GM18873 (cell line): ENCODE results near the gene CDKAL1.

Experiments
- ATAC-seq: cut with Tn5 transposase; IDR thresholded peaks from one replicate; pipeline ENCODE4 v1.9.1; 2021; ENCODE audit warnings: mild to moderate bottlenecking, moderate library complexity, moderate number of reproducible peaks; ENCODE audit not compliant: unreplicated experiment, low FRiP score

Gene CDKAL1

GRCh38 chr6:20983961-20984360 is 449.7 kb downstream of the CDKAL1 start:
- ATAC-seq = no peak

DNA sequence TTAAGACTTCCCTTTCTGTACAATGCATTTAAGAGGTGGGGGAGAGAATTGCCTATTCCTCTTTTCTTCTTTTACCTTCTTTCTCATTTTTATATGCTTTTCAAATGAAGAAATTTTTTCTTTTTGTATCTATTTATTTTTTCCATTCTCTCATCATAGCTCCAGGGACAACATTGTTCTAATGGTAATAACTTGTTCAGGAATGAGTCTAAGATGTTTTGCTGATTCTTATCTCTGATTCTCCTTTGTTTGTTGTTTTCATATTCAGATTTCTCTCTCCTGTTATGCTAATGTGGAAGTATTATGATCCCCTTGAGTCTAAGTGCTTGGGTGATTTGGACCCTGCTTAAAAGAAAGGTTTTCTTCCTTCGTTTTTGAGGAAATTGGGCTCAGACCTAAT is 451.6 kb downstream of the CDKAL1 start:
- ATAC-seq = no peak

DNA sequence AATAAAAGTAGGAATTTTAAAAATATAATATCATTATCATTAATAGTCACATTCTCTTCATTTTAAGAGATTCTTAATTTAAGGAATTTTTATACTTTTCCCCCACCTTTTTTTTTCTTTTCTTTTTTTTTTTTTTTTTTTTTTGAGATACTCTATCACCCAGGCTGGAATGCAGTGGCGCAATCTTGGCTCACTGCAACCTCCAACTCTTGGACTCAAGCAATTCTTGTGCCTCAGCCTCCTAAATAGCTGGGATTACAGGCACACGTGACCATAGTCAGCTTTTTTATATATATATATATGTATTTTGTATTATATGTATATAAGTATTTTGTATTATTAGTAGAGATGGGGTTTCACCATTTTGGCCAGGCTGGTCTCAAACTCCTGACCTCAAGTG is 457.7 kb downstream of the CDKAL1 start:
- ATAC-seq = no peak

GRCh38 chr6:20996099-20996498 is 461.8 kb downstream of the CDKAL1 start:
- ATAC-seq = no peak

GRCh38 chr6:20997143-20997769 is 463.0 kb downstream of the CDKAL1 start:
- ATAC-seq = no peak

- no peak for ATAC-seq
Observed at GRCh38 chr6:20997770-20998147, 463.5 kb downstream of the CDKAL1 start.

DNA sequence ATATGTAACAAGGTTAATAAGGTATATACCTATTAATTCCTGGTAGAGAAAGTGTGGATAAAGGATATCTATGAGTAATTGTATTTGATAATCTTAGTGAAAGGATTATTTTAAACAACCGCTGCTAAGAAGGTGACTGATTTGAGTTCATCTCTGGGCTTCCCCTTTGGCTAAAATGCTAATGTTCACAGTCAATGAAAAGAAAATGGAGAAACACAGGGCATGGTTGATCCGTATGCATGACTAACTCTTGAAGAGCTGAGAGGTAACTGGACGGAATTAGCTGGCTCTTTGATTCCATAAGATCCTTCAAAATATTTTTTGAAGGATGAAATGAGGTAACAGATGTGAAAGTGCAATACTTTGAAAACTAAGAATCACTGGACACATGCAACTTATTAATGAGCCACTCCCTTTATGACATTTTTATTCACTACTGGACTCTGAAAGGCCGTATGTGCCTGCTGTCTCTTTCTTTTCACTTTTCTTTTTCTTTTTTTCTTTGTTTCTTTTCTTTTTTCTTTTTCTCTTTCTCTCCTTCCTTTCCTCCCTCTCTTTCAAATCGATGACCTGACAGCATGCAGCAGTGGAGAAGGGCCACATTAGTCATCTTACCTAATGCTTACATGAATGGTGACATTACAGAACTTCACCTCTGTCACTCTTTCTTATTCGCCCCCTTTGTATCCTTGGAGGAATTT is 464.6 kb downstream of the CDKAL1 start:
- ATAC-seq = no peak

DNA sequence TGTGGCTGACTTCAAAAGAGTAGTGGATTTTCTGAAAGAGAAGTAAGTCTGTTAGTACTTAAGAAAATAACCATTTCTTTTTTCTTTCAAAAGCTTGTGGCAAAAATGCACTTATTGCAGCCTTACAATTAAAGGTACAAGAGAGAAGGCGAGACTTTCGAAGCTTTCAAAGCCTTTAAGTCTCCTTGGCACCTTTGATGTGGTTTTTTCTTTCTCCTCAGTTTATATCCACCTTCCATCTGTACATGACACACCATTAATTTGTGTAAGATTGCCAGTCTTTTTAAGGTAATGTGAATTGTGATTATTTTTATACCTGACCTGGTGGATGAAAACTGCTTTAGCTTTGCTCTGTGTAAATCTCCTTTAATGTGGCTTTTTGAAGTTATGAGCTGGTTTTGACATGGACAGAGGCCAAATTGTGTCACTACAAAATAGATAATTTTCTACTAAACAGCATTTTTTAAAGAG is 466.1 kb downstream of the CDKAL1 start:
- no peak for ATAC-seq

- ATAC-seq = no peak
Observed at GRCh38 chr6:21001736-21002135, 467.5 kb downstream of the CDKAL1 start.

- peak; percentile 64 for ATAC-seq
Observed at GRCh38 chr6:21003780-21004541, 469.7 kb downstream of the CDKAL1 start.

DNA sequence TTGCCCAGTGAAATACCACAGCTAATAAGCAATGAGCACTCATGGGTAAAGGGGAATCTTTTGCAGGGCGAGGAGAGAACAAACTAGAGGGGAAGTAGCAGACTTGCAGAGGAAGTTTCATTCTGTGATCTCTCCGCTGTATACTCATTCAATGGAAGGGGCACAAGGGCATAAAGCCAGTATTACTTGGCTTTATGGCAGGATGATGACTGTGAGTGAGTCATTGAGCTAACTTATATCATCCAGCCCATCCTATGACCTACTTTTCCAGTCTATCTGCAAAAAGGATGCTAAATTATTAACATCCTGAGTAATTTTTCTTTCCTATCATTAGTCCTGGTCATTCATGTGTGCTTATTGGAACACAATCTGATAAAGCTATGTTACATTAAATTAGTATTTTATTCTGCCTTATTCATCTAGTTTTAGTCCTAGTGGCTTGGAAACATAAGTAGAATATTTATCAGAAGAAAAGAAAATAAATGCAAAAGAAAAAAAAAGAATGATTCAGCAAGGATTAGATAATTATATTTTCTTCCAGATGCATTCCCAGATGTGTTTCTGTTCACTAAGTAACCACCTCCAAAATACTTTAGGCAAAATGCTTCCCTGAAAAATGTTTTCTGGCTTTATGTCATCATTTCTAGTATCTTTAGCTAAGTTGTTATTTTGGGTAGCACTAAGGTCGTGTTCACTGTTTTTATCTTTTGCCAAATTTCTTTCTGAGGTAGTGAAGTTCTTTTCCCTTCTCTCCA is 471.7 kb downstream of the CDKAL1 start:
- ATAC-seq = no peak

DNA sequence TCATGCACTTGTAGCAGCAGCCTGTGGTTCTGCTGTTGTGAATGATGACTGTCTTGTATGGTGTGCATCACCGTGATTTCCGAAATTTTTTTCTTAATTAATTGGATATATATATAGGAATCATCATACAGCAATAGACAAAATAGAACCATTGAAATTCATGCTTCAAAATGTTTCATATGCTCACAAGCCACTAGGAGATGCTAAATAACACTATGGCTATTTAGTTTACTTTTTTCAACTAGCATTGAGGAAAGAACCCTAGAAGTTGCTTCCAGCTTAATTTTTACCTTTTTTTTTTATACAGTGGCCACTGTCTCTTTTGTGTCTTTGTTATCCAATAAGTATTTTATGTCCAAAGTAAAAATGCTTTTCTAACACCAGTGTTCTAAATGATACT is 485.4 kb downstream of the CDKAL1 start:
- no peak for ATAC-seq

- ATAC-seq = peak; percentile 96
Observed at GRCh38 chr6:21022343-21023107, 488.3 kb downstream of the CDKAL1 start.

GRCh38 chr6:21023210-21023609 is 489.0 kb downstream of the CDKAL1 start:
- ATAC-seq = no peak

GRCh38 chr6:21024616-21025015 is 490.4 kb downstream of the CDKAL1 start:
- ATAC-seq = no peak

GRCh38 chr6:21026576-21027273 is 492.5 kb downstream of the CDKAL1 start:
- no peak for ATAC-seq

- no peak for ATAC-seq
Observed at GRCh38 chr6:21027507-21027906, 493.2 kb downstream of the CDKAL1 start.

DNA sequence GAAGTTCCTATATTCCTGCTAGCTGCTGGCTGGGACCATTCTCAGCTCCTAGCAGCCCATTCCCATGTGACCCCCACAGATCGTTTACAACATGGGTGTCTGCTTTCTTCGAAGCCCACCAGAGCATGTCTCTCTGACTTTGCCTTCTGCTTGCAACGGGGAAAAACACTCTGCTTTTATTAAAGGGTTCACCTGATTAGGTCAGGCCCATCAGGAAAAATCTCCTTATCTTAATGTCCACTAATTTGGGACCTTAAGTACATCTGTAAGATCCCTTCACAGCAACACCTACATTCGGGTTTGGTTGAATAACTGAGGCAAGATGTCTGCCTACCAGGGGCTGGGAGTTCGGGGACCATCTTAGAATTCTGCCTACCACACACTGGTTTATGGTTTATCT is 496.9 kb downstream of the CDKAL1 start:
- ATAC-seq = no peak

DNA sequence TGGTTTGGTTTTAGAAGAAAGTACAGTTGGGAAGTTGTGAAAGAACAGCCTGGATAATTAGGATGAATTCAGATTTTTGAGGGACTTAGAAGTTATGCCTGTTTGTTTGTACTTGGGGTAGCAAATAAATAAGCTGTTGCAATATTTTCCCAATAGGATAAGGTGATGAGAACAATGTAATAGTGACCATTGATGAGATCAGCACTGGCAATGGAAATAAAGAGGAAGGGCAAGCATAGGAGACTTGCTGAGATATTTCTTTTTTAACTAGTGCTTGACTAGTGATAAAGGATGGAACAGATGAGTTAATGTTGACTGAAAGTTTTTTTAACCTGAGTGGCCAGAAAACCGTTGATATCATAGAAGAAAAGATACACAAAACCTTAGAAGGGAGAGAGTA is 498.8 kb downstream of the CDKAL1 start:
- no peak for ATAC-seq
